ENCODE data around the gene CAPN10. TPM values are rescaled to one million over a fixed set of nuclear protein-coding genes. Genes with fewer than 3 reads are reported as not detected.

Gene CAPN10
- total RNA-seq, 4 donors from 2014 or later = 6.8 to 12.2 (median 7.5) TPM

DNA sequence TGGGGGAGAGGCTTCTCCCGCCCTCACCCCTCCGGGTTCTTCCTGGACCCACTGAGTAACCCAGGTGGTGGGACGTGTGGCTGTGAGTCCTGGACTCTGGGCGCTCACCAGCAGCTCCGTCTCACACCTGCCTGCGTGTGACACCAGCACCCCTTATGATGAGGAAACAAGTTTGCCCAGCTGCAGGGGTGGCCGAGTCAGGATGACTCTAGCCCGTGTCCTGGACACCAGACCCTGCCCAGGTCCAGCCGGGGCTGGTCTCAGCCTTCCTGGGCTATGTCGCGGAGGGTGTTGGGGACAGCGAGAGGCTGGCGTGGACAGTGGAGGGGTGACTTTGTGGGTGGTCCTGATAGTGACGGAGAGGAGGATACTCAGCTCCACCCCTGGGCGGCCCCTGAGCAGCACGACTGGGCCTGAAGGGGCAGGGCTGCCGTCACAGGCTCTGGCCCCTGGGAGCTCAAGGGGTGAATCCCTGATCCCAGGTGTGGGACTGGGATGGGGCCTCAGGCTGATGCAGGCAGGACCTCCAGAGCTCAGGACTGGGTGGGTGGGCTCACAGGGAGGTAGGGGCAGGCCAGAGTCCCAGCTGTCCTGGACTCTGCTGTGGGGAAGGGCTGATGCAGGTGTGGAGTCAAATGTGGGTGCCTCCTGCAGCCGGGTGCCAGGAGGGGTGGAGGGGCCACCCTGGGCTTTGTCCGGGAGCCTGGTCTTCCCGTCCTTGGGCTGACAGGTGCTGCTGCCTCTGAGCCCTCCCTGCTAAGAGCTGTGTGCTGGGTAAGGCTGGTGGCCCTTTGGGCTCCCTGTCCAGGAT lies 42.5 kb downstream of the CAPN10 start:
- Histone ChIP-seq H3K4me1 (no peaks in the 10 kb centered on the region), H3K27ac (no peak overlapping the region), H3K27me3 (no peaks in the 10 kb centered on the region), H3K9me3 (no peaks in the 10 kb centered on the region), H3K36me3 (no peaks in the 10 kb centered on the region), H3K4me3 (no peak overlapping the region)
- no peak for TF ChIP-seq POLR2A (IDR thresholded peaks at IDR 0.05)
- TF ChIP-seq, protein P1, sequence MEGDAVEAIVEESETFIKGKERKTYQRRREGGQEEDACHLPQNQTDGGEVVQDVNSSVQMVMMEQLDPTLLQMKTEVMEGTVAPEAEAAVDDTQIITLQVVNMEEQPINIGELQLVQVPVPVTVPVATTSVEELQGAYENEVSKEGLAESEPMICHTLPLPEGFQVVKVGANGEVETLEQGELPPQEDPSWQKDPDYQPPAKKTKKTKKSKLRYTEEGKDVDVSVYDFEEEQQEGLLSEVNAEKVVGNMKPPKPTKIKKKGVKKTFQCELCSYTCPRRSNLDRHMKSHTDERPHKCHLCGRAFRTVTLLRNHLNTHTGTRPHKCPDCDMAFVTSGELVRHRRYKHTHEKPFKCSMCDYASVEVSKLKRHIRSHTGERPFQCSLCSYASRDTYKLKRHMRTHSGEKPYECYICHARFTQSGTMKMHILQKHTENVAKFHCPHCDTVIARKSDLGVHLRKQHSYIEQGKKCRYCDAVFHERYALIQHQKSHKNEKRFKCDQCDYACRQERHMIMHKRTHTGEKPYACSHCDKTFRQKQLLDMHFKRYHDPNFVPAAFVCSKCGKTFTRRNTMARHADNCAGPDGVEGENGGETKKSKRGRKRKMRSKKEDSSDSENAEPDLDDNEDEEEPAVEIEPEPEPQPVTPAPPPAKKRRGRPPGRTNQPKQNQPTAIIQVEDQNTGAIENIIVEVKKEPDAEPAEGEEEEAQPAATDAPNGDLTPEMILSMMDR (IDR thresholded peaks at IDR 0.05 in 4 of 5, conservative IDR thresholded peaks at IDR 0.05 in 1 of 5) = no peak
- in situ Hi-C loops (cut with MboI; ENCODE audit: low sequenced_read_pairs in 4 of 4) (no loop called here), intact Hi-C loops (cut with DNase I; ENCODE audit: low total_unique reads) (no loop called here)
- no peak for ATAC-seq
- peak in 1 of 2 donors; percentile 6 for DNase-seq

DNA sequence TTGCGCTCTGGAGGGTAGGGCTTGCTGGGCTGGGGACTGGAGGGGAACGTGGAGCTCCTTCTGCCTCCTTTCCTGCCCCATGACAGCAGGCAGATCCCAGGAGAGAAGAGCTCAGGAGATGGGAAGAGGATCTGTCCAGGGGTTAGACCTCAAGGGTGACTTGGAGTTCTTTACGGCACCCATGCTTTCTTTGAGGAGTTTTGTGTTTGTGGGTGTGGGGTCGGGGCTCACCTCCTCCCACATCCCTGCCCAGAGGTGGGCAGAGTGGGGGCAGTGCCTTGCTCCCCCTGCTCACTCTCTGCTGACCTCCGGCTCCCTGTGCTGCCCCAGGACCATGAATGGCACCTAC lies 43.1 kb downstream of the CAPN10 start:
- in situ Hi-C loops (cut with MboI; ENCODE audit: low sequenced_read_pairs in 4 of 4) = no loop called here
- ATAC-seq = no peak
- no peak overlapping the region for H3K4me3 ChIP-seq

DNA sequence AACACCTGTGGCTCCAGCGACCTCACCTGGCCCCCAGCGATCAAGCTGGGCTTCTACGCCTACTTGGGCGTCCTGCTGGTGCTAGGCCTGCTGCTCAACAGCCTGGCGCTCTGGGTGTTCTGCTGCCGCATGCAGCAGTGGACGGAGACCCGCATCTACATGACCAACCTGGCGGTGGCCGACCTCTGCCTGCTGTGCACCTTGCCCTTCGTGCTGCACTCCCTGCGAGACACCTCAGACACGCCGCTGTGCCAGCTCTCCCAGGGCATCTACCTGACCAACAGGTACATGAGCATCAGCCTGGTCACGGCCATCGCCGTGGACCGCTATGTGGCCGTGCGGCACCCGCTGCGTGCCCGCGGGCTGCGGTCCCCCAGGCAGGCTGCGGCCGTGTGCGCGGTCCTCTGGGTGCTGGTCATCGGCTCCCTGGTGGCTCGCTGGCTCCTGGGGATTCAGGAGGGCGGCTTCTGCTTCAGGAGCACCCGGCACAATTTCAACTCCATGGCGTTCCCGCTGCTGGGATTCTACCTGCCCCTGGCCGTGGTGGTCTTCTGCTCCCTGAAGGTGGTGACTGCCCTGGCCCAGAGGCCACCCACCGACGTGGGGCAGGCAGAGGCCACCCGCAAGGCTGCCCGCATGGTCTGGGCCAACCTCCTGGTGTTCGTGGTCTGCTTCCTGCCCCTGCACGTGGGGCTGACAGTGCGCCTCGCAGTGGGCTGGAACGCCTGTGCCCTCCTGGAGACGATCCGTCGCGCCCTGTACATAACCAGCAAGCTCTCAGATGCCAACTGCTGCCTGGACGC lies 43.6 kb downstream of the CAPN10 start:
- H3K4me3 ChIP-seq = no peak overlapping the region
- H3K4me1 ChIP-seq = no peaks in the 10 kb centered on the region
- H3K9me3 ChIP-seq = no peaks in the 10 kb centered on the region
- in situ Hi-C loops (cut with MboI; ENCODE audit: low sequenced_read_pairs in 4 of 4) = no loop called here
- no peak overlapping the region for H3K27ac ChIP-seq
- peak in 1 of 2 donors; percentile 11 for DNase-seq
- peaks cover 0 to 3% (median 0%) of the 10 kb centered on the region in 3 donors for H3K27me3 ChIP-seq
- ATAC-seq = no peak
- intact Hi-C loops (cut with DNase I; ENCODE audit: low total_unique reads) = no loop called here
- TF ChIP-seq, protein P1 (IDR thresholded peaks at IDR 0.05 in 4 of 5, conservative IDR thresholded peaks at IDR 0.05 in 1 of 5) = no peak
- TF ChIP-seq POLR2A (IDR thresholded peaks at IDR 0.05) = no peak
- no peaks in the 10 kb centered on the region for H3K36me3 ChIP-seq

More for the DNA sequence above, 43.1 kb downstream of the CAPN10 start:
- no peaks in the 10 kb centered on the region for H3K4me1 ChIP-seq
- H3K27ac ChIP-seq = no peak overlapping the region
- TF ChIP-seq, protein P1 (IDR thresholded peaks at IDR 0.05 in 4 of 5, conservative IDR thresholded peaks at IDR 0.05 in 1 of 5) = no peak
- TF ChIP-seq POLR2A (IDR thresholded peaks at IDR 0.05) = no peak
- no peaks in the 10 kb centered on the region for H3K27me3 ChIP-seq
- intact Hi-C loops (cut with DNase I; ENCODE audit: low total_unique reads) = no loop called here
- no peak for DNase-seq
- H3K36me3 ChIP-seq = no peaks in the 10 kb centered on the region
- no peaks in the 10 kb centered on the region for H3K9me3 ChIP-seq

DNA sequence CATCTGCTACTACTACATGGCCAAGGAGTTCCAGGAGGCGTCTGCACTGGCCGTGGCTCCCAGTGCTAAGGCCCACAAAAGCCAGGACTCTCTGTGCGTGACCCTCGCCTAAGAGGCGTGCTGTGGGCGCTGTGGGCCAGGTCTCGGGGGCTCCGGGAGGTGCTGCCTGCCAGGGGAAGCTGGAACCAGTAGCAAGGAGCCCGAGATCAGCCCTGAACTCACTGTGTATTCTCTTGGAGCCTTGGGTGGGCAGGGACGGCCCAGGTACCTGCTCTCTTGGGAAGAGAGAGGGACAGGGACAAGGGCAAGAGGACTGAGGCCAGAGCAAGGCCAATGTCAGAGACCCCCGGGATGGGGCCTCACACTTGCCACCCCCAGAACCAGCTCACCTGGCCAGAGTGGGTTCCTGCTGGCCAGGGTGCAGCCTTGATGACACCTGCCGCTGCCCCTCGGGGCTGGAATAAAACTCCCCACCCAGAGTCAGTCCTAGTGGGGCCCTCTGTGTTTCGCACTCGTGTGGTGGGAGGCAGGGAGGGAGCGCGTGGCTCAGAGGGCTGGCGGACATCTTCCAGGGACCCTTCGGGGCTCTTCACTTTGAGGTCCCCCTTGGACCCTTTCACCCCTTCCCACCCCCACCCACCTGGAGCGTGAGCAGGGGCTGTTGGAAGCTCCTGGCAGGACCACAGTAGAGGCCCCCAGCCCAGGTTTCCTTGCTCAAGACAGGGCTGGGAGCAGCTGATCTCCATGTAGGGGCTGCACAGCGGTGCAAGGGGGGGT lies 44.4 kb downstream of the CAPN10 start:
- no peaks in the 10 kb centered on the region for H3K36me3 ChIP-seq
- no peaks in the 10 kb centered on the region for H3K4me1 ChIP-seq
- in situ Hi-C loops (cut with MboI; ENCODE audit: low sequenced_read_pairs in 4 of 4) = no loop called here
- peaks cover 0 to 3% (median 0%) of the 10 kb centered on the region in 3 donors for H3K27me3 ChIP-seq
- no peaks in the 10 kb centered on the region for H3K9me3 ChIP-seq
- intact Hi-C loops (cut with DNase I; ENCODE audit: low total_unique reads) = no loop called here
- no peak for ATAC-seq
- peak in 1 of 2 donors; percentile 7 for DNase-seq
- no peak overlapping the region for H3K4me3 ChIP-seq
- no peak for TF ChIP-seq POLR2A (IDR thresholded peaks at IDR 0.05)
- TF ChIP-seq, protein P1 (IDR thresholded peaks at IDR 0.05 in 4 of 5, conservative IDR thresholded peaks at IDR 0.05 in 1 of 5) = no peak
- H3K27ac ChIP-seq = no peak overlapping the region
